ENCODE data around the gene JAK1.
"Not testable (repeated sequence)": the region's sequence is repeated elsewhere in the genome, so short reads cannot be mapped to it uniquely, and the experiment has no call there.

JAK1 gene

GRCh38 chr1:64948216-64948615 lies 18.1 kb downstream of the JAK1 start:
- no peak for DNase-seq

- DNase-seq: no peak
Measured at GRCh38 chr1:64946916-64947315, 19.4 kb downstream of the JAK1 start.

GRCh38 chr1:64944913-64945312 lies 21.4 kb downstream of the JAK1 start:
- no peak for DNase-seq

GRCh38 chr1:64942675-64943074 lies 23.7 kb downstream of the JAK1 start:
- no peak for DNase-seq

- no peak for DNase-seq
Measured at GRCh38 chr1:64942118-64942517, 24.2 kb downstream of the JAK1 start.

GRCh38 chr1:64941461-64942117 lies 24.8 kb downstream of the JAK1 start:
- DNase-seq: no peak

GRCh38 chr1:64940025-64940424 lies 26.3 kb downstream of the JAK1 start:
- DNase-seq: no peak

- DNase-seq: no peak
Measured at GRCh38 chr1:64938991-64939390, 27.4 kb downstream of the JAK1 start.

- no peak for DNase-seq
Measured at GRCh38 chr1:64936956-64937355, 29.4 kb downstream of the JAK1 start.

- no peak for DNase-seq
Measured at GRCh38 chr1:64935551-64936155, 30.7 kb downstream of the JAK1 start.

GRCh38 chr1:64934878-64935275 lies 31.5 kb downstream of the JAK1 start:
- no peak for DNase-seq

GRCh38 chr1:64934115-64934877 lies 32.1 kb downstream of the JAK1 start:
- DNase-seq: no peak

GRCh38 chr1:64933296-64934070 lies 32.9 kb downstream of the JAK1 start:
- DNase-seq: no peak

- DNase-seq: no peak
Measured at GRCh38 chr1:64932962-64933295, 33.4 kb downstream of the JAK1 start.

- not testable (repeated sequence) for DNase-seq
Measured at GRCh38 chr1:64930640-64931039, 35.7 kb downstream of the JAK1 start.

GRCh38 chr1:64929221-64929620 lies 37.1 kb downstream of the JAK1 start:
- no peak for DNase-seq

GRCh38 chr1:64928325-64928724 lies 38.0 kb downstream of the JAK1 start:
- no peak for DNase-seq

- no peak for DNase-seq
Measured at GRCh38 chr1:64925594-64925993, 40.8 kb downstream of the JAK1 start.

GRCh38 chr1:64923294-64923718 lies 43.0 kb downstream of the JAK1 start:
- no peak for DNase-seq

- no peak for DNase-seq
Measured at GRCh38 chr1:64922336-64922735, 44.0 kb downstream of the JAK1 start.

- DNase-seq: no peak
Measured at GRCh38 chr1:64921771-64922170, 44.6 kb downstream of the JAK1 start.

GRCh38 chr1:64920941-64921589 lies 45.3 kb downstream of the JAK1 start:
- DNase-seq: no peak

- DNase-seq: not testable (repeated sequence)
Measured at GRCh38 chr1:64919120-64919519, 47.2 kb downstream of the JAK1 start.
